Measurements from ENCODE around the gene RNF152.

Gene RNF152

DNA sequence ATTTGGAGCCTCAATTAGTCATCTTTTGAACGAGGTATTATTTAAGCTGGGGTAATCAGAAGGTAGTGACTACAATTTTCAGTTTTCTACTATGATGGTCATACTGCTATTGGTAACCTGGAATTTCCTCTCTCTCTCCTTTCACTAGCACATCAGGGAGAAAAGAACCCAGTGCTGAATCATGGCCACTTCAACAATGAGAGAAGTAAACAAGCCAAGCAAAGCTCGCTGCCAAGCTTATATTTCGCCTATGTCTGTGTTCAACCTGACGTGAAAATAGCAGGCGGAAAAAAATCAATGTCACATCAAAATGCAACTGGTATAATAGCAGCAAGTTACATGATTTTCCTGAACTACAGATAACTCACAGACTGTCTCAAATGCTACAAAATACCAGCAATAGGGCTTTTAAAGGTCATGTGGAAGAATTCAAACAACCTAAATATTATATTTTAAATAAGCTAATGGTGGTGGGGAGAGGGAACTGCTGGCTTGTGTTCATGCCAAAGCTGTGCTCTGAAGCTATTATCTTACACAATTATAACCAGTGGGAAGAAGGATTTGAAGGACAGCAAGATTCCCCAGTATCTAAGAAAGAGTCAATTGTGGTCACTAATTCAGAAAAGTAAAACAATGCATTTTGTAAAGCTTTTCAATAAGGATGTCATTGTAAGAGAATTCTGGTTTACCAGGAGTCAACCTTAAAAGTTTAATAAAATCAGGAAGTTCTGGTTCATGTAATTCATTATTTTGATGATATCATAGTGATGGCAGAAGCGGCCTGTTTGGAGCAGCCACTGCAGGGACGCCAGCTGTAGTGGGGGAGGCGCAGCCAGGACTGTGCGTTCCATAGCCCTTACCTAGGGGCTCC is 38.0 kb downstream of the RNF152 start:
- DNase-seq (ENCODE audit: low read depth in 2 of 2), result no peak

GRCh38 chr18:61853855-61854254 is 39.0 kb downstream of the RNF152 start:
- no peak for DNase-seq (ENCODE audit: low read depth in 2 of 2)

DNA sequence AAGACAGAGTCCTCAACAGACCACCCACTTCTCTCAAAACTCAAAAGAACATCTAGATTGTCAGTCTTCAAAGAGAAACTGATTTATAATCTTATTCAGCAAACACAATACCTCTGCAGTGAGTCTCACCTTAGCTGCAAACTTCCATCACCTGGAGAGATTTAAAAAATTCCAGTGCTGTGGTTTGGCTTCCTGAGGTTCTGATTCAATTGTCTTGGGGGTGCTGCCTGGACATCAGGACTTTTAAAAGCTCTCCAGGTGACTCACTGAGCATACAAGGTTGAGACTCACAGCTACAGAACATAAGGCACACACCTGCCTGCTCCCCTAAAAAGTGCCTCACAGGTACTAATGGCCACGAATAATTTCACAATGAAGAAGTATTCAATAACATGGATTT is 40.3 kb downstream of the RNF152 start:
- no peak for DNase-seq (ENCODE audit: low read depth in 2 of 2)

- no peak for DNase-seq (ENCODE audit: low read depth in 2 of 2)
Measured at GRCh38 chr18:61851940-61852451, 40.8 kb downstream of the RNF152 start.

DNA sequence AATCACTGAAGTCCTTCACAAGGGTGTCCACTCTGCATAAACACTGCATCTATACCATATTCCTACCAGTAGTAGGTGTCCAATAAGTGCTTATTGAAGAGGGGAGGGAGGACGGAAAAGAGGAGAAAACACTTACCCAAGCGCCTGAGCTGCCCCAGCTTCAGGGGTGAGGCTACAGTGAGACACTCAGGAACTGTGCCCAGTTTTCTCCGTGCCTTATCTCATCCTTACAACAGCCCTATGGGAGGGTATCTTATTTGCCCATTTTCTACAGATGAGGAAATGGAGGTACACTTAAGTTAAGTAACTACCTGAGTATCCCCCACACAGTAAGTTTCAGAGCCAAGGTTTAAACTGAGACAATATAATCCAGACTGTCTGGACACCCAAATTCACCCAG is 41.5 kb downstream of the RNF152 start:
- no peak for DNase-seq (ENCODE audit: low read depth in 2 of 2)

GRCh38 chr18:61850756-61851155 is 42.1 kb downstream of the RNF152 start:
- no peak for DNase-seq (ENCODE audit: low read depth in 2 of 2)

- DNase-seq (ENCODE audit: low read depth in 2 of 2), result no peak
Measured at GRCh38 chr18:61847164-61847791, 45.5 kb downstream of the RNF152 start.

- DNase-seq (ENCODE audit: low read depth in 2 of 2), result no peak
Measured at GRCh38 chr18:61845197-61845596, 47.6 kb downstream of the RNF152 start.

DNA sequence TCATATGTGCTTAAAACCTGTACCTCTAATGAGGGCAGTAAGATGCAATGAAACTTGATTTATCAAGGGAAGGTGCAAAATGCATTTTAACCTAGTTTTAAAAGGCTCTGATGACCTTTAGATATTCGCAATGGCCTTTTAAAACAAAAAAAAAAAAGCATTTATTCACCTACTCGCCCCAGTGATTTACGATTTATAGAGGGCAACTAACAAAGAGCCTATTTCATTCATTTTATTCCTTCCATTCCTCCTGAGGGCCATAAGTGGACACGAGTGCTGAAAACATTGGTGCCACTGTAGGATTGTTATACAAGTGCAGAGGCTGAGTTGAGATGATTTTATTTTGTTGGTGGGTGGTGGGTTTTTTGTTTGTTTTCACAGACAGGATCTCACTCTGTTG is 48.1 kb downstream of the RNF152 start:
- no peak for DNase-seq (ENCODE audit: low read depth in 2 of 2)

GRCh38 chr18:61842146-61842545 is 50.7 kb downstream of the RNF152 start:
- no peak for DNase-seq (ENCODE audit: low read depth in 2 of 2)

- DNase-seq (ENCODE audit: low read depth in 2 of 2), result no peak
Measured at GRCh38 chr18:61841706-61842105, 51.1 kb downstream of the RNF152 start.

DNA sequence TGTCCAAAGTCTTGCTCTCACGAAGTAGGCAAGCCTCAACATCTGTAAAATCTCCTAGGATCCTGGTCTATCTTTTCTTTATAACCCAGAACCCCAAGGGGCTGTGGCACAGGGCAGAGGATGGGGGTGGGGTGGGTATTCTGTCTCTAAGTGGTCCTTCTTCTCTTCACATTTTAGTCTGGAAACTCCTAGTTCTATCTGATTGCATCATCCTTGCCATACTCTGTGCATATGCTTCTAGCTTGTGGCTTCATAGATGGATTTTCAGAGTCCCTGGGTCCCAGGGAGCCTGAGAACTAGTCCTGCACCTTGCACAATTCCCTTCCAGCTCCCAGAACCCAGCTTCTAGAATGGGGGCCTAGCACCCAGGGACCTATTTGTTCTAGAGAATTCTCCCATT is 52.5 kb downstream of the RNF152 start:
- DNase-seq (ENCODE audit: low read depth in 2 of 2), result no peak

- DNase-seq (ENCODE audit: low read depth in 2 of 2), result no peak
Measured at GRCh38 chr18:61838521-61838920, 54.3 kb downstream of the RNF152 start.

DNA sequence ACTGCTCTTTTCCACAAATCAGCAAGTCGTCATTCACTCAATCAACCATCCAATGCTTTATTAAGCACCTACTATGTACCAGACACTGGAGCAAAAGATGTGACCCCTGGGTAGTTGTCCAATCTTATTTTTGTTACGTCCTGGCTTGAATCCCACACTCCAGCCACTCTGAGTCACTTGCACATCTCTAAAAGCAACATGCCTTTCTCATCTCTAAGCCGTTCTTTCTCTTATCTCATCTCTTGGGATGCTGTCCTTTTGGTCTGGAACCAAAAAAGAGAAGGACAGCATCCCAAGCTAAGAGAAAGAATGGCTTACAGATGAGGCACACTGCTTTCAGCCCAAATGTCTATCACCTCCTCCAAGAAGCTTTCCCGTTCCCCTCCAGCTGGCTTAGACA is 58.8 kb downstream of the RNF152 start:
- DNase-seq (ENCODE audit: low read depth in 2 of 2), result no peak

GRCh38 chr18:61833387-61833786 is 59.4 kb downstream of the RNF152 start:
- DNase-seq (ENCODE audit: low read depth in 2 of 2), result no peak

GRCh38 chr18:61832858-61833257 is 59.9 kb downstream of the RNF152 start:
- DNase-seq (ENCODE audit: low read depth in 2 of 2), result no peak

DNA sequence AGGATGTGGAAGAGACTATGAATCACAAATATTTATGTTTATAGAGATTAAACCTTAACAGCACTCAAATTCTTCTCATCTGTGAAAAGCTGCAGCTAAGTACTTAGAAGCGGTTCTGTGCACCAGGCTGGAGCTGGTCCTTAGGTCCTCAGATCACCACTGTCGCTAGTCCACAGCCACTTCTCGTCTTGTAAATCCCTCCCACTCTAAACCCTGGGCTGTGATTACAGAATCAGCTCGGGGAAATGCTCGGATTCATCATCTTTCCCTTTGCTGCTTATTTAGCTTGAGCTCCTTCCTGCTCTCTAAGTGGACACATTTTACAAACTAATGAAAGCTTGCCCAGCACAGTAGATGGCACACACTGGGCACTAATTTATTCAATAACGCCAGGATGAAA is 61.7 kb downstream of the RNF152 start:
- no peak for DNase-seq (ENCODE audit: low read depth in 2 of 2)

DNA sequence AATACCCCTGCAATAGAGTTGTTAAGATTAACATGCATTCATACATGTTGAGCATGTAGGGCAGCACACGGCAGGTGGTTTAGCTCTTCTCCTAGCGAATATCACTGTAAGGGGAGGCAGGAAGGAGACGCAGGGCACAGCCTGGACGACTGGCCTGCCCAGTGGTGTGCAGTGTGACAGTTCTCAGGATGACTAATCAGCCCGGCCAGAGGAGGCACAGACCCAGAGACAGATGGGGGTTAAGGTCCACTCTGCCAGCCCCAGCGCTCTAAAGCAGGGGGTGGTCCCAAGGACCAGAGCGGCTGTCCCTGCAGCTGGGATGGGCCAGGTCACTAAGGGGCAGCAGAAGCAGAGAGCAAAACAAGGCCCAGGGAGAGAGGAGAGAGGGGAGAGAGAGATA is 63.7 kb downstream of the RNF152 start:
- no peak for DNase-seq (ENCODE audit: low read depth in 2 of 2)

DNA sequence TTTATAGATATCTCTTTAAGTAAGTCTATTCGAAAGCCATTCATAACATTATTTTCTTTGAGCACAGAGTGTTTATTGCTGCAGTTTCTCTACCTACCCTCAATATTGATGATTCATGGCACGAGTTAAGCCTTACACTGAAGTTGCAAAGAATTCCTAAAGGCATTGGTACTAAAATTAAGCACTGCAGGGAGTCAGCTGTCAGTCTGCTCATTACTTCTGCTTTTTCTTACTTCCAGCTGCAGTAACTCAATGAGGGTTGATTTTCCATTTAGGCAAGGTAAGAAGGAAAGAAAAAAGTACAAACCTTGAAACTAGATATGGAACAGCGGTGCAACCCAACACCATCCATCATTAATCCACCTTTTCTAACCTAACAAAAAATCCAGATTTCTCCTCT is 65.2 kb downstream of the RNF152 start:
- no peak for DNase-seq (ENCODE audit: low read depth in 2 of 2)

DNA sequence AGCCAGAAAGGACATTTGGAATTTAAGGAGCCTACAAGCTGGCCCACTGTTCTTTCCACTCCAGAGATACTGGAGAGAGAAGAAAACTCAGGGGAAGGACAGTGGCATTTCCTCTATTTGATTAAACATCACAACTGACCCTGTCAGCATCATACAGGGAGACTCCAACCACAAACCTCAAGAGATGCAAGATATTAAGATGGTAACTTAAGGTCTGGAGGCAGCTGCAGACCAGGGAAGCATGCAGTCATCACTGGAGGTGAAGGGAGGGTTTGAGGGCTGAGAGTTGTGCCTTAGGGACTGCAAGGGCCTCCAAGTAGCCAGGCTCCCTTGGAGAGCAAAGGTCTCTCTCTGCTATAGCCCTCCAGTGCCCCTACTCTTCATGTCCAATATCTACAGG is 67.4 kb downstream of the RNF152 start:
- no peak for DNase-seq (ENCODE audit: low read depth in 2 of 2)

DNA sequence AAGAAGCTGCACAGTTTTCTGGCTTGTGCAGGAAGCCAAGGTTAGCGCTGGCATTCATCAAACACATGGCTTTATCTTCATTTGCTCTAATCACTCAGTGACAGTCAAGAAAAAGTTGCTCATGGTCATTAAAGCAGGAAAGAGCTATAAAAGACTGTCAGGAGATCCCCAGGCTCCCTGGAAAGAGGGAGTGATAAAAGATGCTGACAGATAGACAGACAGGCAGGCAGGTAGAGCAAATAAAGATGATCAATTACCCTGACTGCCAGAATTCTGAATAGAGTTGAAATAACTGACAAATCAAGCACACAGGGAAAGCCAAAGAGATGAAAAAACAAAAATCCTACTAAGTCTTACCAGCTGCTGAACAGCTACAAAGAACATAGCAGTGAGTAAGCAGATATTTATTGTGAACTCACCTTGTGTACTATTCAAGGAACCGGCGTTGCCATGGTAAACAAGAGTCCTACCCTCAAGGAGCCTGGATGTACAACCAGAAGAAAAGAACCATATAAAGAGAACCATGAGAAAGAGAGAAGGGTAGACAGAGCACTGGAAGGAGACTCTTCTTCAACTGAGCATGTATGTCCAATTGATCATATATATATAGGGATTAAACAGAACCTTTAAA is 68.0 kb downstream of the RNF152 start:
- no peak for DNase-seq (ENCODE audit: low read depth in 2 of 2)

DNA sequence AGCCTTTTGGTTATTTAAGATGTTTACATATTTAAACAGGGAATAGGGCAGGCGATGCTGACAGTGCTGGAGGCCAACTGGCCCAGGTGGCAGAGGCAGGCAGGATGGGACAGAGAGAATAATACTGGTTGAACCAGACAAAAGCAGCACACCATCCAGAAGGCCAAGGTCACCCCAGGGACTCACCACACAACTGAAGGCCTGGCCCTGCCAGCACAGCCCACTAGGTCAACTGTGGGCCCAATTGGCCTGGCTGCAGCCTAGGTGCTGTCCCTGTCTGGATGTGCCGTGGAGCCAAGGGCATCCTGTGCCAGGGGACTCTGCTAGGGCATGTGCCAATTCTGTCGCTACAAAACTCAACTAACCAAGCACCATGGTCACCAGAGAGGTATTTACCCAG is 69.2 kb downstream of the RNF152 start:
- no peak for DNase-seq (ENCODE audit: low read depth in 2 of 2)

DNA sequence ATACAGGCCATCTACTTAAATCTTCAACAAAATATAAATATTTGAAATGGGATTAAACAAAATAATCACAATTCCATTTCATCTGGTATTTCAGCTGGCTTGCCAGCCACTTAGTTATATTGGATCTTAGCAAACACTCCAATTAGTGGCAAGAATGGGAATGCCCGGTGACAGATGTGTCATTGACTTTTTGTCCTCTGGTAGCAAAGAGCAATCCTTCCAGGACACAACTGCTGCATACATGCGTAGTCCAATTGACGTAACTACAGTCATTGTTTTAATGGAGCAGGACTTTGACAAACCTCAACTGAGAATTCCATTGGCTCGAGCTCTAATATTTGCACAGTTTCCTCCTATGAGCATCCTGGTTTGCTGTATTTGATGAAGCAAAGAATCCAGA is 69.9 kb downstream of the RNF152 start:
- DNase-seq (ENCODE audit: low read depth in 2 of 2), result no peak
